OCI-M1 (cell line): ENCODE data around the gene P2RX3.
"Not testable (repeated sequence)": the region's sequence is repeated elsewhere in the genome, so short reads cannot be mapped to it uniquely, and the experiment has no call there.

Source experiments
- DNase-seq: peaks from one replicate; lab custom pipeline; 2025; lab: John Stamatoyannopoulos, UW

P2RX3 gene

GRCh38 chr11:57338142-57338541 lies at the start of gene P2RX3:
Gene P2RX3, plus strand, starts transcription at chr11:57338352. Its CDS starts 199 bp downstream, at chr11:57338551.
- DNase-seq = no peak

DNA sequence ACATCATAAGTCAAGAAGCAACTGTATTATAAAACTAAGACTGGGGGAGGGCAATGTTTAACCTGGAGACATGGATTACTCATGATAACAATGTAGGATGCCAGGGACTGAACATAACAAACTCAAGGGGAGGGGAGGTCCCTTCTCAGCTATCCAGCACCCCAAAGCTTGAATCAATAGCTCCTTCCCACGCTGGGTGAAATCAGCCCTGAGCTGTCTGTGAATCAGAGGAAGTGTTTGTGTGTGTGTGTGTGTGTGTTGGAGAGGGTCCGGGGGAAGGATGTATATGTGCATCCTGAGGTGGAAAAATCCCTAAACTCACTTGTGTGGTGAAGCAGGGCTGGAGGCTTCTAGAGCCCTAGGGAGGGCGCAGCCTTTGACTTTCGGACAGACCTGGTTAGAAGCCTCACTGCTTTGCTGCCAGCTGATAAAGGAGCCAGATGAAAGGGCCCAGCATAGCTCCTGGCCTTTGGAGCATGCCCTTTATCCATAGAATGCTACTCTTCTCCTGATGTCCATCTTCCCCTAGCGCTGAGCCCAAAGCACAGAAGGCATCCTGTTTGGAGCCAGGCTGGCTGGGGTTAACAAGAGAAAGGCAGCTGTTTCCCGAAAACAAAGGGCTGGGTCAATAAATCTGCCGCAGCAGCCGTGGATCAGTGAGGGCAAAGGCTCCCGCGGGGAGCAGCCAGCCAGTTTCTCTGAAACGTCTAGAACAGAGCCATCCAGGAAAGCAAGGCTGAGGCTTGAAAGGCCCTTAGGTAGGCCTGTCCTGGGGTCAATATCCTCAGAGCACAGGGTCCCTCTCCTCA lies 49.2 kb upstream of the P2RX3 start:
- DNase-seq = no peak

- DNase-seq = no peak
Measured at GRCh38 chr11:57290288-57290687, 47.9 kb upstream of the P2RX3 start.

- DNase-seq = no peak
Measured at GRCh38 chr11:57294225-57295131, 43.7 kb upstream of the P2RX3 start.

GRCh38 chr11:57296205-57296604 lies 41.9 kb upstream of the P2RX3 start:
- not testable (repeated sequence) for DNase-seq

GRCh38 chr11:57297221-57297620 lies 40.9 kb upstream of the P2RX3 start:
- no peak for DNase-seq

- no peak for DNase-seq
Measured at GRCh38 chr11:57299150-57299737, 38.9 kb upstream of the P2RX3 start.

- no peak for DNase-seq
Measured at GRCh38 chr11:57300785-57301184, 37.4 kb upstream of the P2RX3 start.

GRCh38 chr11:57301711-57302423 lies 36.3 kb upstream of the P2RX3 start:
- no peak for DNase-seq

GRCh38 chr11:57302489-57302888 lies 35.7 kb upstream of the P2RX3 start:
- no peak for DNase-seq

GRCh38 chr11:57303280-57303989 lies 34.7 kb upstream of the P2RX3 start:
- DNase-seq = no peak

DNA sequence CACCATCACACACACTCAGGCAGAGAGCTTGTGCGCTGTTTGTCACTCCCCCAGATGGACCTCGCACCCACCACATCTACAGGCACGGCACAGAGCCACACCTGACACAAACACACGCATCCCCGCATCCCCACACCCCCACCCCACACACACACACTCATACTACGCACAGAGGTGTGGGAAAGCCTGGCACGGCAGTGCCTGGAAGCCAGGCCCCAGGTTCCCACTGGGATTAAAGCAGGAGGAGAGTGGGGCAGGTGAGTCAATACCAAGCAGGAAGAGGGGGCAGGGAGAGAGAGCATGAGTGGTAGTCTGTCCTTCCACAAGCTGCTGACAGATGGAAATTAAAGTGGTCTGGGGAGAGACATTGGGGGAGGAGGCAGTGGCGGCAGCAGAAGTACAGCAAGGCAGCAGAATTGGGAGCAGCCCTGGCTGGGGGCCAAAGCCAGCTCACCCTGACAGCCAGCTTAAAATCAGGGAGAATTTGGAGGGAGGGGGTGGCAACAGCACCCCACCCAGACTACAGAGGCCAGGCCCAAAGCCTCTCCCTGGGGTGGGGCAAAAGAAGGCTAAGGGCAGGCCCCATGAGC lies 34.1 kb upstream of the P2RX3 start:
- DNase-seq = no peak

DNA sequence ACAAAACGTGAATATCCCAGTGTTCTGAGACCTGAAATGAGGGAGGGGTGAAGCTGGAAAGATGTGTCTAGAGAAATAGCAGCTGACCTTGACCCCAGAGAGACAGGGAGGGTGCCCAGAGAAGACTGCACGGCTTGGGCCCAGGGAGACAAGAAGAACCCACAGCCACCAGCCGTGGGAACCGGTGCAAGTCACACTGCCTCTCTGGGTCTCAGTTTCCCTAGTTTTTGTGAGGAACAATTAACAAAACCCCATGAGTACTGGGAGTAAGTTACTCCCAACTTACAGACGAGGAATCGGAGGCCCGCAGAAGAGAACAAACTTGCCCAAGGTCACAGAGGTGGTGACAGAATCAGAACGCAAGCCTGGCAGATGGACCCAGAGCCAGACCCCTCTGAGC lies 32.6 kb upstream of the P2RX3 start:
- DNase-seq = no peak

DNA sequence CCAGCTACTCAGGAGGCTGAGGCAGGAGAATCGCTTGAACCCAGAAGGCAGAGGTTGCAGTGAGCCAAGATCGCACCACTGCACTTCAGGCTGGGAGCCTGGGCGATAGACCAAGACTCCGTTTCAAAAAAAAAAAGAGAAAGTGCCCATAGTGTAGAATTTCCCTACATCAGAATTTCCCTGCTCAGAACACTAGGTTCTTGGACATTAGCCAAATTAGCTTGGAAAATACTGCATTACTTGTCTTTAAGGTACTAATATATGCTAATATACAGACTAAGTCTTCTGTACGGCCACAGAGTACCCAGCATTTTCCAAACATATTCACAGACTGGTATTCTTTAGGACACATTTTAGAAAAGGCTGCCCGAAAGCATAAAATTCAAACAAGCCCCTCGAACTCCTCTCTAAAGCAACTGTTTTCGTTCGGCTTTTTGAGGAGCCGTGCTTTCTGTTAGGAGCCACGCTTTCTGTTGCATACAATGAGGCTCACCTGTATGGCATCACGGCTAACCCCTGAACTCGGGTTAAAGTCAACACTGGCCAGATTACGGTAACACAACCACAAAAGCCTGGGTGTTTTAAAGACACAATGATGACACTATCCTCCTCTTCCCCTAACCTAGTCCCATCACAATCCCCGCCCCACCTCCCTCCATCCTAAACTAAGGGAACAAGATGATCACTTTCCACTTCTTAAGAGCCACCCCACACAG lies 31.8 kb upstream of the P2RX3 start:
- DNase-seq = no peak

DNA sequence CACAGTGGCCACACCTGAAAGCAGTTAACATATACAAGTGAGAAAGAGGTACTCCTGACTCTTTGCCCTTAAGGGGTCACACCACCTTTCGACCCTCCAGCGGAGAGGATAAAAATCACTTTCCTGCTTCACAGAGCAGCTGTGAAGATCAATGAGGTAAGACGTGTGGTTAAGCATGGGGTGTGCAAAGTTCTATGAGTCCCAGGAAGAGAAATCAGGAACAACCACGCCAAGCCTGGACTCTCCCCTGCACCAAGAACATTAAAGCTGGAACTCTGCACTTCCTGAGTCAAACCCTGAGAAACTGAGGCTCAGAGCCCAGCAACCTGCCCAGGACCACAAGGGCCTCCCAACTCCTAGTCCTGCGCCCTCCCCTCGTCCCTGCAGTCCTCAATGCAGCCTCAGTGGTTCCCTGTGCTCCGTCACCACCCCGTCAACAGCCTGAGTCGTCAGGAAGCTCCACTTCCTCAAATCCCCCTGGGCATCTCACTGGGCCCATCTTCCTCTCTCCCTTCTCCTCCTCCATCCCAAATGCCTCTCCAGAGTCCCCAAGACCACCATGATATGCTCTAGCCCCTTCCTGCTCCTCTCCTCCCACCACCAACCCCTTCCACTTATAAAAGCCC lies 31.1 kb upstream of the P2RX3 start:
- no peak for DNase-seq

DNA sequence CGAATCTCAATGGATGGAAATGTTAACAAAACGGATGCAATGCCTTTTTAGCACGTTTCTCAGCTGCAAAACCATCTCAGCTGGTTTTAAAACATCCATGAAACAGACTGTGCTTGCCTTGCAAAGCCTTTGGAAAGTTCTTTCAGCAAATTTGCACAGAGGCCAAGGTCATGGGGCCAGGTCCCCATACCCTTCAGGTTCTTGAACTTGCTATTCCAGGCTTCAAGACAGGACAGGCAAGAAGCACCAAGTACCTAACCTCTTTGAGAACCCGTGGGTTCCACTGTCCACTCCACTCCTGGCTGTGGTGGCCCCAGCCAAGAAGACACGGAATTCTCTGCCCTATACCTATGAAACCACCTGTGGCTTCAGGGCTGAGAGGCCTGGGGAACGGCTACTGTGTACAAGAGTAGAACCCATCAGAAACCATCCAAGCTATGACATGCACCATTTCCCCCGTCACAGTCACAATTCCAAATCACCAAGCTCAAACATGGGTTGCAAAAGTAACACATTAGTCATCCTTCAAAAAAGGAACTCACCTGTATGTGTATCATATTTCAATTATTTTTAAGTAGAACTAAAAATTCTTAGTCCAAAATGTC lies 30.4 kb upstream of the P2RX3 start:
- DNase-seq = no peak

GRCh38 chr11:57308426-57309060 lies 29.6 kb upstream of the P2RX3 start:
- no peak for DNase-seq

GRCh38 chr11:57309106-57310059 lies 28.8 kb upstream of the P2RX3 start:
- DNase-seq = no peak
